BLaER1 treated with 17β-estradiol and CSF1 and Interleukin-3, amounts not matched to agents 10 nM and 100 nM (cell line): Measurements from ENCODE around the gene WWC2.
A peak's percentile ranks its signal among the peaks of the same experiment; 100 is the strongest.

Source experiments
- H3K27ac ChIP-seq, 11 experiments: shearing (Covaris generic); formaldehyde crosslinking; 2 replicates each; pipeline ENCODE4 v1.8.1; 2022
- H3K27me3 ChIP-seq, 11 experiments: shearing (Covaris generic); formaldehyde crosslinking; 2 replicates each; pipeline ENCODE4 v1.8.1; 2022
- H3K36me3 ChIP-seq, 11 experiments: shearing (Covaris generic); formaldehyde crosslinking; 2 replicates each; pipeline ENCODE4 v1.8.1; 2022
- H3K4me1 ChIP-seq, 10 experiments: shearing (Covaris generic); formaldehyde crosslinking; 2 replicates each; pipeline ENCODE4 v1.8.1; 2022
- H3K4me2 ChIP-seq, 11 experiments: shearing (Covaris generic); formaldehyde crosslinking; 2 replicates each; pipeline ENCODE4 v1.8.1; 2022
- H3K4me3 ChIP-seq, 10 experiments: shearing (Covaris generic); formaldehyde crosslinking; 2 replicates each; pipeline ENCODE4 v1.8.1; 2022
- H3K9ac ChIP-seq, 11 experiments: shearing (Covaris generic); formaldehyde crosslinking; 2 replicates each; pipeline ENCODE4 v1.8.1; 2022
- H3K9me3 ChIP-seq, 11 experiments: shearing (Covaris generic); formaldehyde crosslinking; replicated peaks in 1 of 11; 2 replicates each; pipeline ENCODE4 v1.8.1; 2022
- H4K20me1 ChIP-seq, 11 experiments: shearing (Covaris generic); formaldehyde crosslinking; 2 replicates each; pipeline ENCODE4 v1.8.1; 2022
- Cebpa-rat ChIP-seq, 11 experiments: shearing (Covaris generic); IDR thresholded peaks; 2 replicates each; pipeline ENCODE4 v1.8.1; 2022

Gene WWC2

GRCh38 chr4:183153190-183153916, 54.3 kb downstream of the WWC2 start:
- Histone ChIP-seq H3K9me3 (no peaks in the 10 kb centered on the region), H3K4me1 (peaks cover 0 to 15% (median 0%) of the 10 kb centered on the region in 10 experiments; a peak in 9 of 20 replicates), H3K36me3 (no peaks in the 10 kb centered on the region), H3K4me2 (no peak overlapping the region), H3K27ac (no peak overlapping the region), H3K4me3 (no peak overlapping the region), H3K27me3 (no peaks in the 10 kb centered on the region), H3K9ac (no peak overlapping the region), H4K20me1 (peaks cover 0 to 21% (median 5%) of the 10 kb centered on the region in 11 experiments; a peak in 9 of 22 replicates)
- no peak for TF ChIP-seq Cebpa-rat (IDR thresholded peaks at IDR 0.05)

- H3K4me1 ChIP-seq, result peaks cover 0 to 19% (median 0%) of the 10 kb centered on the region in 10 experiments; a peak in 9 of 20 replicates
- no peak overlapping the region for H3K27ac ChIP-seq
- H3K4me2 ChIP-seq, result no peak overlapping the region
- TF ChIP-seq Cebpa-rat (IDR thresholded peaks at IDR 0.05), result no peak
- H3K9me3 ChIP-seq, result no peaks in the 10 kb centered on the region
- peaks cover 0 to 20% (median 5%) of the 10 kb centered on the region in 11 experiments; a peak in 9 of 22 replicates for H4K20me1 ChIP-seq
- H3K27me3 ChIP-seq, result no peaks in the 10 kb centered on the region
- H3K36me3 ChIP-seq, result no peaks in the 10 kb centered on the region
- no peak overlapping the region for H3K4me3 ChIP-seq
- H3K9ac ChIP-seq, result no peak overlapping the region
These were observed 55.8 kb downstream of the WWC2 start for GRCh38 chr4:183154701-183155391.

- TF ChIP-seq Cebpa-rat (IDR thresholded peaks at IDR 0.05), result no peak
- H3K4me1 ChIP-seq, result peaks cover 0 to 19% (median 0%) of the 10 kb centered on the region in 10 experiments; a peak in 9 of 20 replicates
- no peak overlapping the region for H3K4me3 ChIP-seq
- no peak overlapping the region for H3K9ac ChIP-seq
- no peaks in the 10 kb centered on the region for H3K9me3 ChIP-seq
- H3K27me3 ChIP-seq, result no peaks in the 10 kb centered on the region
- H4K20me1 ChIP-seq, result peaks cover 0 to 18% (median 5%) of the 10 kb centered on the region in 11 experiments; a peak in 8 of 22 replicates
- H3K4me2 ChIP-seq, result no peak overlapping the region
- H3K27ac ChIP-seq, result no peak overlapping the region
- no peaks in the 10 kb centered on the region for H3K36me3 ChIP-seq
These were observed 56.6 kb downstream of the WWC2 start for GRCh38 chr4:183155450-183156184.

- Histone ChIP-seq H3K9ac (no peak overlapping the region), H3K4me2 (peak overlapping the region in 2 of 11 experiments; percentile 15 to 59; a peak in 3 of 22 replicates)
- TF ChIP-seq Cebpa-rat (IDR thresholded peaks at IDR 0.05), result no peak
These were observed 58.2 kb downstream of the WWC2 start for GRCh38 chr4:183157215-183157614.

GRCh38 chr4:183158062-183158461, 59.0 kb downstream of the WWC2 start:
- TF ChIP-seq Cebpa-rat (IDR thresholded peaks at IDR 0.05), result 0 out of 22 replicates have a peak, but pooled peaks of 1 of the 11 experiments have one; percentile 14
- no peaks in the 10 kb centered on the region for H3K36me3 ChIP-seq
- no peaks in the 10 kb centered on the region for H3K9me3 ChIP-seq
- peaks cover 0 to 19% (median 0%) of the 10 kb centered on the region in 10 experiments; a peak in 9 of 20 replicates for H3K4me1 ChIP-seq
- H4K20me1 ChIP-seq, result peaks cover 0 to 17% (median 5%) of the 10 kb centered on the region in 11 experiments; a peak in 8 of 22 replicates
- H3K27me3 ChIP-seq, result no peaks in the 10 kb centered on the region
- H3K27ac ChIP-seq, result no peak overlapping the region
- H3K4me2 ChIP-seq, result peak overlapping the region in 4 of 11 experiments; percentile 7 to 59 (median 20); a peak in 7 of 22 replicates
- H3K9ac ChIP-seq, result no peak overlapping the region
- H3K4me3 ChIP-seq, result no peak overlapping the region

More at GRCh38 chr4:183157215-183157614, 58.2 kb downstream of the WWC2 start:
- Histone ChIP-seq H3K4me1 (peaks cover 0 to 19% (median 0%) of the 10 kb centered on the region in 10 experiments; a peak in 9 of 20 replicates), H3K9me3 (no peaks in the 10 kb centered on the region), H4K20me1 (peaks cover 0 to 18% (median 5%) of the 10 kb centered on the region in 11 experiments; a peak in 8 of 22 replicates), H3K27ac (no peak overlapping the region; a peak in 1 of 22 replicates), H3K4me3 (no peak overlapping the region), H3K36me3 (no peaks in the 10 kb centered on the region), H3K27me3 (no peaks in the 10 kb centered on the region)

- H3K27ac ChIP-seq, result no peak overlapping the region
- H3K4me2 ChIP-seq, result no peak overlapping the region
- no peak for TF ChIP-seq Cebpa-rat (IDR thresholded peaks at IDR 0.05)
- H3K27me3 ChIP-seq, result no peaks in the 10 kb centered on the region
- H3K9ac ChIP-seq, result no peak overlapping the region
- no peak overlapping the region for H3K4me3 ChIP-seq
- peaks cover 0 to 25% (median 6%) of the 10 kb centered on the region in 11 experiments; a peak in 7 of 22 replicates for H4K20me1 ChIP-seq
- H3K9me3 ChIP-seq, result no peaks in the 10 kb centered on the region
- H3K4me1 ChIP-seq, result peaks cover 9 to 27% (median 12%) of the 10 kb centered on the region in 10 experiments; a peak in 19 of 20 replicates
- no peaks in the 10 kb centered on the region for H3K36me3 ChIP-seq
These were observed 62.6 kb downstream of the WWC2 start for GRCh38 chr4:183161630-183162029.

- Histone ChIP-seq H3K4me3 (no peak overlapping the region), H3K27me3 (no peaks in the 10 kb centered on the region), H3K36me3 (no peaks in the 10 kb centered on the region), H3K9ac (no peak overlapping the region), H3K4me2 (no peak overlapping the region), H3K9me3 (no peaks in the 10 kb centered on the region), H4K20me1 (peaks cover 0 to 23% (median 3%) of the 10 kb centered on the region in 11 experiments; a peak in 6 of 22 replicates), H3K27ac (no peak overlapping the region), H3K4me1 (peaks cover 3 to 14% (median 10%) of the 10 kb centered on the region in 10 experiments; a peak in 18 of 20 replicates)
- TF ChIP-seq Cebpa-rat (IDR thresholded peaks at IDR 0.05), result no peak
These were observed 64.1 kb downstream of the WWC2 start for GRCh38 chr4:183163135-183163534.

- no peaks in the 10 kb centered on the region for H3K36me3 ChIP-seq
- H3K9me3 ChIP-seq, result no peaks in the 10 kb centered on the region
- H3K4me2 ChIP-seq, result peak overlapping the region in 10 of 11 experiments; percentile 14 to 53 (median 34); a peak in 17 of 22 replicates
- no peaks in the 10 kb centered on the region for H3K27me3 ChIP-seq
- H3K27ac ChIP-seq, result no peak overlapping the region
- H3K4me1 ChIP-seq, result peaks cover 0 to 13% (median 9%) of the 10 kb centered on the region in 10 experiments; a peak in 18 of 20 replicates
- peaks cover 0 to 20% (median 3%) of the 10 kb centered on the region in 11 experiments; a peak in 8 of 22 replicates for H4K20me1 ChIP-seq
- TF ChIP-seq Cebpa-rat (IDR thresholded peaks at IDR 0.05), result no peak
- no peak overlapping the region for H3K9ac ChIP-seq
- H3K4me3 ChIP-seq, result no peak overlapping the region
These were observed 65.9 kb downstream of the WWC2 start for GRCh38 chr4:183164963-183165362.
